ENCODE results near the gene APBB2.

GRCh38 chr4:40858962-40859361 lies 355.4 kb downstream of the APBB2 start:
- no peak for TF ChIP-seq CTCF (IDR thresholded peaks at IDR 0.05; ENCODE audit: control extremely low read depth in 1 of 3, insufficient read depth in 1 of 3, low read depth in 1 of 3, low read length in 3 of 3)
- TF ChIP-seq GABPA (IDR thresholded peaks at IDR 0.05; ENCODE audit: borderline replicate concordance, insufficient read depth, low read length) = no peak
- no peak for TF ChIP-seq POLR2A (IDR thresholded peaks at IDR 0.05; ENCODE audit: control extremely low read depth in 1 of 2, low read depth in 2 of 2, low read length in 2 of 2)
- TF ChIP-seq MAX (IDR thresholded peaks at IDR 0.05) = no peak
- no peak for TF ChIP-seq BCL11A (IDR thresholded peaks at IDR 0.05; ENCODE audit: low read depth in 2 of 2, low read length in 2 of 2)
- TF ChIP-seq FOSL1 (IDR thresholded peaks at IDR 0.05; ENCODE audit: insufficient read depth, low read depth, low read length) = no peak
- TF ChIP-seq PHF8 (conservative IDR thresholded peaks at IDR 0.05; ENCODE audit: low read depth, low read length) = no peak
- TF ChIP-seq CEBPB (IDR thresholded peaks at IDR 0.05; ENCODE audit: low read depth, low read length) = no peak
- TF ChIP-seq JUN (IDR thresholded peaks at IDR 0.05; ENCODE audit: low read depth, low read length) = no peak

Measured in H1 (cell line).